Stimulated activated CD4-positive, alpha-beta T cell treated with anti-CD3 and anti-CD28 coated beads, Interleukin-4, amount 100 ng/mL, for 24 hours (primary cell): ENCODE measurements around the gene CPVL.

Experiments used
- DNase-seq: peaks from one replicate; pipeline ENCODE4 v3.0.0-alpha.2; 2020

Gene CPVL

DNA sequence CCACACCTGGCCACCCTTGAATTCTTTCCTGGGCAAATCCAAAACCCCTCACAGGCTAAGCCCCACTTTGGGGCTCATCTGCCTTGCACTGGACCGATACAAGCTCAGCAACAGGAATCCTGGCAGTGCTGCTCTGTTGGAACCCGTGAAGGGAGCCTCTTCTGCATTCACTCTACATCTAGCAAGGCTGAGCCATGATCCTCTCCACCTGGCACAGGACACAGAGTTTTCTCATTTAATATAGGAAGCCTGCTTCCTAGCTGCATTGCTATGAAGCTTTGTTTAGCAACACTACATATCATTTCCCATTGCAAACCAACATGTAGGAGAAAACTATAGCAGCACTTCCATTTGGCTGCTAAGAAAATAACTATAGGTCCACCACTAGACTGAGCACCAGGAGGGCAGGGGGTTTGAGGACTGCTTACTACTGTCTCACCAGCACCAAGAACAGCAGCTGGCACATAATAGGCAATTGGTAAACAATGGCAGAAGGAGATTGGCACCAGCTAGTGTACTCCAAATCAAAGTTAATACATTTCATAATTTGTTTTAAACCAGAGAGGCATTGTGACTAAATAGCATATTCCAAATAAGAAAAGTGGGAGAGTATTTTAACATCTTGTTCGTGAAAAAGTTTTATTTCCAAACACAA lies 56.1 kb downstream of the CPVL start:
- DNase-seq, result no peak

- no peak for DNase-seq
Observed at GRCh38 chr7:29087840-29088170, 58.5 kb downstream of the CPVL start.

DNA sequence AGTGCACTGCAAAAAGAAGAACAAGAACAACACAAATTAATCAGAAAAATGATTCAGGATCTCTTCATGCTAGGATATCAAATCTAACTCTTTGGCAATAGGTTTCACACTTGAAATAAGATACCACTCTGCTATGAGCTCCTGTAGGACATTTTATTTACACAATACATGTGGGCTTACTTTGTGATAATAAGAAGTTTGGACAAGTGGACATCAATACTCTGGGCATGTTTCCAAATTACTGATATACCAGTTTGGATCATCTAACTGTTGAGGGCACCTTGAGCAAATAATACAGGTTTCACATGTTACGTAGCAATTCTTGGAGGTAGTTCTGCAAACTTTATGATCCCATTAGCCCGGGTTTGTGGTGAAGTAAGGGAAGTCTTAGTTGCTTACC lies 59.8 kb downstream of the CPVL start:
- no peak for DNase-seq

DNA sequence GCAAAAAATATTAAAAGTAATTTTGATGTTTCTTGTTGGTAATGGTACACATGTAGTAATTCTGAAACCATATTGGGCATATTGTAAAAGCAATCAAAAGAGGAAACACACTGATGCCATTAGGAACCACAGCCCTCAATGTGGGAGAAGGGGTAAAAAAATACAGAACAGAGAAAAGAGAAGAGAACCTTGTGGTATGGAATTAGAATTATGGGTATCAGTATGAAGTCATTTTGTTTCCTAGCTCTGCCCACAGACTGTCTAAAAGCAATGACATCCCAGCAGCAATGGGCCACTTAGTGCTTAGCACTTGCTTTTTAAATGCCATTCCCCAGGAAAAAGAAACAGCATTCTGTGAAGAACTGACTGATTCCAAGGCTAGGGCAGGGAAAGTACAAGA lies 61.5 kb downstream of the CPVL start:
- no peak for DNase-seq

GRCh38 chr7:29080803-29081202 lies 65.5 kb downstream of the CPVL start:
- DNase-seq, result no peak

DNA sequence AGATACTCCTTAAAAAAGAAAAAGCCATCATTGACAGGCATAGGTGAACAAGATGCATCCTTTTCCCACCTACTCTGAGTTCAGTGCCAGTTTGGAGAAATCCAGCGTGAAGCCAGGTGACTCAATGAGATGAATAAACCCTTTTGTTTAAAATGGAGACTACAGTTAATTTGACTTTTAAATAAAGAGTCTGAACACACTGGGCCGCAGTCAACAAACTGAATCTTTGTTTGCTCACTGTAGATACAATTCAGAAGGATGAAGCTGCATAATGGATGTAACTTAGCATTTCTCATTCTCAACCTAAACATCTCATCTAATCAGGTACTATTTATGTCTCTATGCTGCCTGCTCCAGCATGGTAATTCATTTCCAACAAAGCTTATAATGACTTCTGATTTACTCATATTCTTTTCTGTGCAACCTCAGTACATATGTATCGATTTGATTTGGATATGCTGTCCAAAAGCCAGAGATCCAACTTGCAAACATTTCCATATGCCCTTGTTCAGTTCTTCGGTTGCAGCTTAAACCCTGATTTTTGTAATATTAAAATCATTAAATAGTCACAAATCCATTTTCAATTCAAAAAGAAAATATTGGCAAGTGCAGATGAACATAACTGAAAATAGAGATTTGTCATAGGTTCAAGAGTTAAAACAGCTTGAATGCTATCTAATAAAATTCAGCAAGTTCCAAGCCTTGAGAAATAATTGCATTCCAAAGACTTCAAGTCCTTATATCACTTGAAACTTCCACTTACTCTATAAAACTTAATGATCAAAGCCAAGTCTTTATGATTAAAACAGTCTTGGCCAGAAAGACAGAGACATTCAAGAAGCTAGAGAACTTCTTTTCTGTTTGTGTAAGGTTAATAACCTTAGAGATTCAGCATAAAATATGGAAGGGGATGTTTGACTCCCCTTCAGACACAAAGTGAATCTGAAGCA lies 67.8 kb downstream of the CPVL start:
- DNase-seq, result no peak

GRCh38 chr7:29077854-29078253 lies 68.5 kb downstream of the CPVL start:
- no peak for DNase-seq

DNA sequence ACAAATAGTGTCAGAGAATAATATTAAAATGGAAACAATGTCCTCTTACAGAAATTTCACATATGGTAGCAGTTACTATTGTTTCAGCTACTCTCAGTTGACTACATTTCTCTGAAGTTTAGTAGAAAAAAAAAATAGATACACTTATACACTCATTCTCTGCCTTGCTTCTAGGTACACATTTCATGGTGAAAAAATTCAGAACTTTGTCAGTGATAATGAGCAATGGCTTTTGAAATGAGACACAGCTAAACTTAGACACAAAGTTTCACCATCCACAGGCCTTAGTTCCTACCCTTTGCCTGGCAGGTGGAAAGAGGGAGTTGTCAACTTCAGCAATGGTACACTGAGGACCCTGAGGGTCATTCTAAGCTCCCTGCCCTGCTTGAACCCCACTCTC lies 69.2 kb downstream of the CPVL start:
- DNase-seq, result no peak

DNA sequence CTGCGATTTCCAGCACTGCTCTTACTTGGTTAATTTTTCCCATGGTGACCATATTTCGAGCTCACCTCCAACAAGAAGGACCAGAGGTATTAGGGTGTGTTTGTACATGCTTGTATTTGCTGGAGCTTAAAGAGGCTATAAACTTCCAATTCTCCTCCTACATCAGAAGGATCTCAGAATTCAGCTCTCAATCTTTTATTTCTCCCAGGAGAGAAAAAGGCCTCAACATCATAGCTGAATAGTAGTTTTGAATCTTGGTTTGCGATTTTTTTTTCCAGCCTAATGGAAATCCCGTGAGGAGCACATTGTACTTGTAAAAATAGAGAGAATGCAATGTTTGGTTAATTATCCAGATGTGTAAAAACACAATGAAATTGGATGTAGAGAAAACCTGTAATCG lies 69.7 kb downstream of the CPVL start:
- DNase-seq, result no peak

- DNase-seq, result no peak
Observed at GRCh38 chr7:29075606-29076005, 70.7 kb downstream of the CPVL start.

DNA sequence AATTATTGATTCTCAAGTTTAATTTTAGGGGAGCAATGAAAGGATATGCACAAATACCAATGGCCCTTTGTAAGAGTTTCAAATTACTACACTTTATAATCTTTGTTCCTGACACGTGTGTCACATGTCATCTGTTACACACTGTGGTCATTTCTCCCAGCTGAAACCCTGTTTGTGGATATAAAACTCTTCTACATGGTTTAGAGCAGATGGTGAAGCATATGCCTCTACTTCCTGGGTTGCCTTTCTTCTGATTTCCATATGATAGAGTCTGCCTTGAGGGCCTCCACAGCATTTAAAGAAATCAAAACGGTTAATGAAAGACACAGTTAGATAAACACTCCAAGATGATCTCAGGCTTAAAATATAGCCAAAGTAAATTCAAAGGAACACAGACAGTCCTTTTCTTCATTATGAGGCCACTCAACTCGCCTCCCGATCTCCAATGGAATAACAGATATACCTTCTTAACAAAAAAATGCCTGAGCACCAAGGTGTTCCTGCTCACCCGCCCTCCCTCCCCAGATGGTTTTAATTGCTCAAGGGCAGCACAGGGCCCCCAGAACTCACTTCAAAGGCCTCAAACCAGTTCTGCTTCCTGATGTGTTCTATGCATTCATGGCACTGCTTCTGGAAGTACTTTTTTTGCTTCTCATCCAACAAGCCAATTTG lies 75.0 kb downstream of the CPVL start:
- no peak for DNase-seq

GRCh38 chr7:29066641-29067040 lies 79.7 kb downstream of the CPVL start:
- no peak for DNase-seq

DNA sequence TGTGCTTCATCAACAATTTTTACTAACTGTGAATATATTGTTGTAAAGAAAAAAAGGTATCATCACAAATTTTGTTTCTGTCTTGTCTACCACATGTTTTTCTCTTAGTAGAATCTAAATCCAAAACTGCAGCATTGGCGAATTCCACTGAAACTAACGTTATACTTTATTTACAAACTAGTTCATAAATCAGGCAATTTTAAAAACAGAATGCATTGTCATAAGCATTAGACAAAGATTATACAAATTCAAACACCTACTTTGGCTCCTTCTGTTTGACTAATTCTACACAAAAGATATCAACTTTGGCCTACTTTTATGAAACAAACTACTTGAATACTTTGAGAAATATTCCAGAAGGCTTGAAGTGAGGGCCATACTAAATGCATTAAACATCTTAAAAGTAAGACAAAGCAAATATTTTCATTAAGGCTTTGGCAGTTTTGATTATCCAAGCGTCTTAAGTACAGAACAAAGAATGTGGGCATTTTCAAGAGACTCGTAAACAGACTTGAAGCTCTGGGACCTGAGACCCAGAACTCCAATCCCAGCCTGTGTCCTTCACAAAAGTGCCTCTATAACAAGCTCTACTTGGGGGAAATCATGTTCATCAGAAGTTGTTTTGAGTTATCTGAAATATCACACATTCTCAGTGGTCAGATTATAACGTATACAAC lies 81.0 kb downstream of the CPVL start:
- DNase-seq, result no peak

DNA sequence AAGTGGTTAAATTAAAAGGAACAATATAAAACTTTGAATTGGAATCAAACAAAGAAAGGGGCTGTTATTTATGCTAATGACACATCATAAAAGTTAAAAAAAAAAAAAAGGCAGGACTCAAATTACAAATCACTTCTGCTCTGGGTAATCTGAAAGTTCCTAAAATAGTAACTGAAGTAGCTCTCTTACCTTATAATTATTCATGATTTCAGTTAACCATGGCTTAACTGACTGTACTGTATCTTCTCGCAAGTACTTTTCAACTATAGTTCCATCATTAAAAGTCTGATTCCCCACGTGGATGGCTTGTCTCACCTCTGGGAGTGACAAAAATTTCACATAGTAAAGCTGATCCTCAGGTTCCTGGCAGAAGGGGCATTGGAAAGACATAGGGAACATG lies 82.5 kb downstream of the CPVL start:
- no peak for DNase-seq

DNA sequence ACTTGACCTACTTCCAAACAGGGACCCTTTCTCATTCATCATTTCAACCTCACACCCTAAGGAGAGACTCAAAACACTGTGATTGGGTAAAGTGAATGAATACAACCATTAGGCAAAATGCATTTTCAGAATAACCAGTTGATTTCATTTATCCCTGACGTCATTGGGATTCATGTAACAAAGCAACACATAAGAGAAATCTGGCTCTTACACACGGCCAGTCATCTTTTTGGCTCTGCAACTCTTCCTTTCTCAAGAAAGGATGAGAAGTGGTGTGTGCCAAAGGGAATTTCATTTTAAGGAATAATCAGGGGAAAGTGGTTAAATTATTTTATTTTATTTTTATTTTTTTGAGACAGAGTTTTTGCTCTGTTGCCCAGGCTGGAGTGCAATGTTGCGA lies 83.1 kb downstream of the CPVL start:
- DNase-seq, result no peak

GRCh38 chr7:29053105-29053872 lies 93.0 kb downstream of the CPVL start:
- DNase-seq, result no peak

DNA sequence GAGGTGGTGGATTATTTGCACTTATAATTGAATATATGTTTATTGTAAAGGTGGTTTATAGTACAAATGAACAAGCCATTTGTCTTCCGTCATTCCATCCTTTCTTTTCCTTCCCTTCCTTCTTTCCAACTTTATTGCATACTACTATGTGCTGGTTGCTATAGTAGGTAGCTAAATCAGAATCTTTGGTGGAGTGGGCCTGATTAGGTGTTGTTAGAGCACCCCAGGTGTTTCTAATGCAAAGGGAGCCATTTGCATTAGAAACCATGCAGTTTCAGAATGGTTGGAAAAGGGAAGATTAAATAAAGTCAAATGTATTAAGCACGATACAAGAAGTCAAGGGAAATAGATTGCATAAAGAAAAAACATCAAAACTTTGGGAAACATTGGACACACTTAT lies 99.4 kb downstream of the CPVL start:
- DNase-seq, result no peak

DNA sequence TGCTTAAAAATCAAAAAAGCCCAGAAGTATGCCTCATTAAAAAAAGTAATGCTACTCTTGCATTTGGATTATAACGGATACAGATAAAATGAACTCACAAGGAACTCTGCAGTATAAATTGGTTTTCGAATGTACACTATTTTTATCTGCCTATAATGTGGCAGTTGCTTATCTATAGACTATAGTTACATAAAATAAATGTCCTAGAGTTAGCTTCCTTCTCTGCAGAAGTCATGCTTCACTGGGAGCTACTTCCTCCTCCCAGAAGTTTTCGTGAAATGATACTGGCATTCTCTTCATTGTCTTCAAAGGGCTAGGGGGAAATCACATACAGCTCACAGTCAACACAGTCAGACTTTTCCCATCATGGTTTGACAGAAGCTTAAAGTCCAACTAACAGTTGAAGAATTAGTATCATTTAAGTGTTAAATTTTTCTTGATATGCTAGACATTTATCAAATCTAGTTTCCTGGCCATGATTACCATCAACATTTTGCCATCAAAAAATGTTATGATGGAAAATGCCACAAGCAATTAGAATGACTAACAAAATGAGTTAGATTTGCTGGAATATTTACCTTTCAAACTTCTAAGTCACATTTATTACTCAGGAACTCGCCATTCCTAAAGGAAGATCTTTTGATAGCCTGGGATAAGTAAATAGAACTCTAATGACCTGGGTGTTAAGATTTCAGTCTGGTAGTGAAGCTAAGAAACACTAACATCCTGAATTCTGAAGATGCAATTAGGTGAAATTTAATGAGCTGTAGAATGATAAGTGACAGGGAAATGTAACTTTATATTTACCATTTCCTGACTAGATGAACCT lies 100.9 kb downstream of the CPVL start:
- DNase-seq, result no peak

DNA sequence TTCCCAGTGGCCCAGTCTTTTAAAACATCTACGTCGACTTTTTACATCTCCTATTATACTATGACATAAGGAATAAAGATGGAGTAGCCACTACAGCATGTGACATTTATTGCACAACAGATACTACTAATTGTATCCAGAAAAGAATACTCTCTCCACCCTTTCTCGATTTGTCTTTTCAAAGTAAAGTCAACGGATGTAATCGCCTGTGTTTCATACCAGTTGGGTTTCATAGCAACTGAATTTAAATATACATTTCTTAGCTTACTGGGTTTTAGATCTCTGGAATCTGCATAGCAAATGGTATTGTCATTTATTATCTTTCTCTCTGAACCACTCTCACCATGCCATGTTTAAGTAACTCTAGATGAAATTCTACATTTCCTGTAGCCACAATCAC lies 101.8 kb downstream of the CPVL start:
- no peak for DNase-seq

DNA sequence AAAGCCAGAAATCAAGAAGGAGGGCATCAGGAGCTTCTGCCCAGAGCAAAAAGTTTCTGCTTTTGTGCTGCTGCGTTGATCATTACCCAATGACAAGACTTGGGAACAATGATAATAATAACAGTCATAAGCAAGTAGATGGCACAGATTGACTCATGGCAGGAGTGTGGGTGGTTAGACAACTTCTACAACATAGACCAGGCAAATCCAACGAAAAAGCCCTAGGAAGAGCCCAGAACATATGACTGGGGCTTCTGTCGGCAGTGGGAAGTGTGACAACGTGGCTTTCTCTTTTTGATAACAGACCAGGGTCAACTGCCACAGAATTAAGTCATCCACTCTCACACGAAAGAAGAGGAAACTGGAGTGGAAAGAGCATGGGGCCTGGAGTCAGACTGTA lies 102.8 kb downstream of the CPVL start:
- DNase-seq, result no peak

DNA sequence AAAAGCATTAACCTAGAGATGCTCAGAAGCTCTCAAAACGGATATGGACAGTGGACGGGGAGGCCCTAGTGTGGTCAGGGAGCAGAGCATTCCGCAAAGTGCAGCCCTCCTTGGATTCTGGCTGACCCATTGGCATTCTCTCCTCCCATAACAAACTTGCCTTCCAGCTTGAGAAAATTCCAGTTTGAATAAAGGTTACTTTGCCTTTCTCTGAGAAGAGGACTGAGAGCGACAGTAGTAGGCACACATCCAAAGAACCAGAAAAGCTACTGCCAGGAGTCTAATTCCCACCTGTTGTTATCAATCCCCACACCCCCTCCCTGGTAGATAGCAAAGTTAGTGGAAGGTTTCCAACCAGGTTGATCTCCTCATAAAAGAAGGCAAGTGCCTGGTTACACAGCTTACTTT lies 103.5 kb downstream of the CPVL start:
- no peak for DNase-seq

DNA sequence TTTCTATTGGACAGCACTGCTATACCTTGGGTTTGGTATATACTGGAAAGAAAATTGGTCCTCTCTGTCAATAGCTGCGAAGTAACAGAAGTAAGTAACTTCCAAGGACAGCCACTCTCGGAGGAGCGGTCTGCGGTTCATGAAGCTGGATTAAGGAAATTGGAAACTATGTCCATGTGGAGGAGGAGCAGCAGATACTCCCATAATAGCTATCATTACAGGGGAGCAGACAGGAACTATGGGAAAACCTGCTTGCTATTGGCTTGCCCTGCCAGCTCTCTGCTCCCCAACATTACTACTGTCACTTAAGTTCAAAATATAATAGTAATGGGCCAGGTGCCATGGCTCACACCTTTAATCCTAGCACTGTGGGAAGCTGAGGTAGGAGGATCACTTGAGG lies 104.3 kb downstream of the CPVL start:
- DNase-seq, result no peak
